Sciatic nerve (tissue), 1 donor: ENCODE data around the gene CRYGB. TPM values are rescaled to one million over a fixed set of nuclear protein-coding genes. Genes with fewer than 3 reads are reported as not detected.

Source experiments
- total RNA-seq: library from RNA; stranded (reverse); fragmentation: NEBNext Ultra II Directional; extraction: Animal tissue kit (Norgen Biotek cat#: 25700); gene quantifications from one replicate; pipeline ENCODE4 v1.2.1, GENCODE V29; 2021
- donor health status: DM: no; HTN: no; CAD: no.

CRYGB gene
- total RNA-seq, 1 donor from 2014 or later: not detected

Other genes with a start within 250 kb of the CRYGB start
- 23.8 TPM for gene PLEKHM3, start 120.6 kb downstream of the CRYGB start, total RNA-seq
- gene CRYGD, start 21.6 kb downstream of the CRYGB start, total RNA-seq: not detected
- gene CRYGC, start 16.3 kb downstream of the CRYGB start, total RNA-seq: not detected
- gene CRYGA, start 17.4 kb upstream of the CRYGB start, total RNA-seq: not detected
- not detected for gene C2orf80, start 43.9 kb upstream of the CRYGB start, total RNA-seq
- 78.4 TPM for gene IDH1, start 108.9 kb upstream of the CRYGB start, total RNA-seq
- gene PIKFYVE, start 120.1 kb upstream of the CRYGB start, total RNA-seq: 59.0 TPM